Sigmoid colon (tissue), 7 donors: ENCODE data around the gene LONRF2. TPM values are rescaled to one million over a fixed set of nuclear protein-coding genes. Genes with fewer than 3 reads are reported as not detected.

Experiments used
- DNase-seq: peaks from one replicate; pipeline ENCODE4 v3.0.0-alpha.2; 2019
- H3K27ac ChIP-seq, 4 donors: fragments of 200-600 bp; sonication (generic); one replicate each; pipeline ENCODE4 v1.5.1; 2016 to 2019; ENCODE audit warnings: mild to moderate bottlenecking in 1 of 4
- H3K27me3 ChIP-seq, 3 donors: fragments of 200-600 bp; sonication (generic); one replicate each; pipeline ENCODE4 v1.5.1; 2019; ENCODE audit warnings: mild to moderate bottlenecking in 1 of 3
- H3K36me3 ChIP-seq, 4 donors: fragments of 200-600 bp; sonication (generic); one replicate each; pipeline ENCODE4 v1.5.1; 2016 to 2019
- H3K4me1 ChIP-seq, 4 donors: fragments of 200-600 bp; sonication (generic); one replicate each; pipeline ENCODE4 v1.5.1; 2017 to 2019
- H3K4me3 ChIP-seq, 4 donors: fragments of 200-600 bp; sonication (generic); one replicate each; pipeline ENCODE4 v1.5.1; 2017 to 2019; ENCODE audit warnings: mild to moderate bottlenecking in 2 of 4, moderate library complexity in 1 of 4
- H3K9me3 ChIP-seq, 4 donors: fragments of 200-600 bp in 3 of 4; sonication (generic) in 3 of 4; one replicate each; pipeline versions ENCODE4 v1.5.1 to v1.6.1; 2013 to 2019
- EP300 ChIP-seq, 4 donors: sonication (generic); formaldehyde crosslinking; IDR thresholded peaks; one replicate each; pipeline ENCODE4 v1.6.1; 2017; ENCODE audit warnings: antibody characterized with exemption in 4 of 4
- POLR2A ChIP-seq, 2 donors: fragments of 450-650 bp; IDR thresholded peaks; one replicate each; pipeline ENCODE4 v1.6.1; 2016; ENCODE audit warnings: antibody characterized with exemption in 2 of 2, mild to moderate bottlenecking in 2 of 2, moderate library complexity in 2 of 2
- POLR2AphosphoS5 ChIP-seq, 4 donors: sonication (generic); formaldehyde crosslinking; IDR thresholded peaks; one replicate each; pipeline ENCODE4 v1.6.1; 2017; ENCODE audit warnings: antibody characterized with exemption in 4 of 4
- WGBS, 2 donors: extraction: QIAGEN DNeasy Blood & Tissue Kit; methylation state at CpG; one replicate each; pipeline ENCODE4 v1.1.7; 2013; 5-methylcytosine and 5-hydroxymethylcytosine counted together
- intact Hi-C: fragments of 100-400 bp; cut with DNase I; formaldehyde crosslinking; loops from one replicate; pipeline ENCODE4 v1.15.1; 2023
- polyA plus RNA-seq, 3 donors: library from polyadenylated mRNA; stranded (reverse); fragments of 200-250 nt; gene quantifications; one replicate each; pipeline ENCODE4 v1.2.3, GENCODE V29; 2013
- total RNA-seq, 4 donors: library from RNA; depleted of rRNA; stranded (reverse); fragments of >200 nt; gene quantifications; one replicate each; pipeline ENCODE4 v1.1.0, GENCODE V29; 2016
- TF ChIP-seq, protein P1 (sequence below), 4 experiments: fragments of 450-650 bp in 3 of 4; fragments of 200-600 bp in 1 of 4; IDR thresholded peaks; one replicate each; pipeline ENCODE4 v1.5.1; 2016 to 2019; ENCODE audit warnings: antibody characterized with exemption in 4 of 4, mild to moderate bottlenecking in 3 of 4, moderate library complexity in 2 of 4
- donor health status: healthy with polysubstance abuse.
- donor health status: Bipolar disorder and iron deficiency.
- donor health status: healthy.

Gene LONRF2
- total and polyA plus RNA-seq, 7 donors, result under 0.01 to 25.8 (median 14.6) TPM

DNA sequence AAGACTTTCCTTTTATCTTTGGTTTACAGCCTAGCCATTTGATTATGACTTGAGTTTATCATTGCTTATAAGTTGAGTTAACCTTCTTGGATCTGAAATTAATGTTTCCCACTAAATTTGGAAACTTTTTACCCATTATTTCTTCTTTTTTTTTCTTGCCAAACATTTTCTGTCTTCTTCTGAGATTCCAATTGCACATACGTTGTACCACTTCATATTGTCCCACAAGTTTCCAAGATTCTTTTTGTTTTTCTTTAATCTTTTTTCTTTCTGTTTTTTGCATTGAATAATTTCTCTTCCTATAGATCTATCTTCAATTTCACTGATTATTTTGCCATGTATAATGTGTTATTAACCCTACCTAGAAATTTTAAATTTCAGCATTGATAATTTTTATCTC is 18.6 kb downstream of the LONRF2 start:
- Histone ChIP-seq H3K4me3 (no peak overlapping the region), H3K27me3 (no peaks in the 10 kb centered on the region), H3K36me3 (peaks cover 0 to 26% (median 3%) of the 10 kb centered on the region in 4 donors), H3K27ac (no peak overlapping the region), H3K4me1 (peaks cover 0 to 6% (median 3%) of the 10 kb centered on the region in 4 donors), H3K9me3 (no peaks in the 10 kb centered on the region)
- 87 to 89% methylated on average over 1 of the region's 1 CpG for WGBS, 2 donors
- DNase-seq, result no peak
- TF ChIP-seq POLR2A (IDR thresholded peaks at IDR 0.05) (no peak), EP300 (IDR thresholded peaks at IDR 0.05) (no peak), POLR2AphosphoS5 (IDR thresholded peaks at IDR 0.05) (no peak)
- TF ChIP-seq, protein P1, sequence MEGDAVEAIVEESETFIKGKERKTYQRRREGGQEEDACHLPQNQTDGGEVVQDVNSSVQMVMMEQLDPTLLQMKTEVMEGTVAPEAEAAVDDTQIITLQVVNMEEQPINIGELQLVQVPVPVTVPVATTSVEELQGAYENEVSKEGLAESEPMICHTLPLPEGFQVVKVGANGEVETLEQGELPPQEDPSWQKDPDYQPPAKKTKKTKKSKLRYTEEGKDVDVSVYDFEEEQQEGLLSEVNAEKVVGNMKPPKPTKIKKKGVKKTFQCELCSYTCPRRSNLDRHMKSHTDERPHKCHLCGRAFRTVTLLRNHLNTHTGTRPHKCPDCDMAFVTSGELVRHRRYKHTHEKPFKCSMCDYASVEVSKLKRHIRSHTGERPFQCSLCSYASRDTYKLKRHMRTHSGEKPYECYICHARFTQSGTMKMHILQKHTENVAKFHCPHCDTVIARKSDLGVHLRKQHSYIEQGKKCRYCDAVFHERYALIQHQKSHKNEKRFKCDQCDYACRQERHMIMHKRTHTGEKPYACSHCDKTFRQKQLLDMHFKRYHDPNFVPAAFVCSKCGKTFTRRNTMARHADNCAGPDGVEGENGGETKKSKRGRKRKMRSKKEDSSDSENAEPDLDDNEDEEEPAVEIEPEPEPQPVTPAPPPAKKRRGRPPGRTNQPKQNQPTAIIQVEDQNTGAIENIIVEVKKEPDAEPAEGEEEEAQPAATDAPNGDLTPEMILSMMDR (IDR thresholded peaks at IDR 0.05), result no peak
- intact Hi-C loops, result no loop called here

DNA sequence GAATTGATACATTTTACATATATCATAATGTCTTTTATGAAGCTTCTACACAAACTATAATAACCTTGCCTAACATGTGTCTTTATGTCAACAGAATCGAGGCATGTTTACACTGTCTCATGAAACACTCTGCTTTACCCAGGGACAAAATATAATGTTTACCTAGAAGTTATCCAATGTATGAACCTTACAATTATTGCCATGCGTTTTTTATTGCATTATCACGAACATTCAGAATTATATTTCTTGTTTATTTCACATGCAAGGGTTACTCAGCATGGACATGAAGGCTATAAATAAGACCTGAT is 19.8 kb downstream of the LONRF2 start:
- H3K4me1 ChIP-seq, result peaks cover 0 to 6% (median 3%) of the 10 kb centered on the region in 4 donors
- DNase-seq, result no peak
- intact Hi-C loops, result no loop called here
- no peaks in the 10 kb centered on the region for H3K27me3 ChIP-seq
- no peak overlapping the region for H3K4me3 ChIP-seq
- H3K27ac ChIP-seq, result no peak overlapping the region
- H3K36me3 ChIP-seq, result peaks cover 0 to 38% (median 5%) of the 10 kb centered on the region in 4 donors
- no peaks in the 10 kb centered on the region for H3K9me3 ChIP-seq
- WGBS, 2 donors, result 13 to 54% methylated on average over 3 of the region's 3 CpGs
- TF ChIP-seq EP300 (IDR thresholded peaks at IDR 0.05), result no peak
- no peak for TF ChIP-seq POLR2A (IDR thresholded peaks at IDR 0.05)
- TF ChIP-seq POLR2AphosphoS5 (IDR thresholded peaks at IDR 0.05), result no peak
- TF ChIP-seq, protein P1 (IDR thresholded peaks at IDR 0.05), result no peak

DNA sequence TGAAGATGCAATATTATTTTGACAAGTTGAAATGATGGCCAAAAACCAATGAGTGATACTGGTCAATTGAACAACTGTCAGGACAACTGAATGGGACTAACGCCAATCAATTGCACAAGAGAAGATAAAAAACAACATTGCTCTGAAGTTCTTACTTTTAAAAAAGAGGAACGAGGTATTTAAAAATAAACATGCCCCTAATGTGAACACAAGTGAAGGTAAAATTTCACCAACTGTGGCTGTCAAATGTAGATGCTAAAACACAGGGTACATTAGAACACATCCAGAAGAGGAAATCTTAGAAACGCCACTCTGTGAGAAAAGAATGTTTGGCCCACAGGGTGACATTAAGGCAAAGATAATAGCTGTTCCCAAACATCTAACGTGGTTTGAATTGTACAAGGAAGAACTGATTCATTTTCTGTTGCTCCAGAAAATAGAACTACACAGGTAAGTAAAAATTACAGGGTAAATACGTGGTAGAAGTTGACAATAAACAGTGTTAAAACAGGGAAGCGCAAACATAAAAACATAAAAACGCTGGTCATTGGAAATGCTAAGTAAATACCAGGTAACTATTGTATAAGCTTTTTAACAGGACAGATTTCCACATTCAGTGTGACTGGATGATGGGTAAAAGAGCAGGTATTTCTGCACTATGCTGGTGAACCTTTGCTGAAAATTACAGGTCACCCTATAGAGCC is 20.3 kb downstream of the LONRF2 start:
- Histone ChIP-seq H3K4me1 (peaks cover 0 to 6% (median 3%) of the 10 kb centered on the region in 4 donors), H3K9me3 (no peaks in the 10 kb centered on the region), H3K27ac (no peak overlapping the region), H3K27me3 (no peaks in the 10 kb centered on the region), H3K4me3 (no peak overlapping the region), H3K36me3 (peaks cover 0 to 43% (median 5%) of the 10 kb centered on the region in 4 donors)
- no peak for DNase-seq
- TF ChIP-seq POLR2A (IDR thresholded peaks at IDR 0.05) (no peak), EP300 (IDR thresholded peaks at IDR 0.05) (no peak), POLR2AphosphoS5 (IDR thresholded peaks at IDR 0.05) (no peak)
- TF ChIP-seq, protein P1 (IDR thresholded peaks at IDR 0.05), result no peak
- WGBS, 2 donors, result 38 to 70% methylated on average over 7 of the region's 7 CpGs
- intact Hi-C loops, result no loop called here

DNA sequence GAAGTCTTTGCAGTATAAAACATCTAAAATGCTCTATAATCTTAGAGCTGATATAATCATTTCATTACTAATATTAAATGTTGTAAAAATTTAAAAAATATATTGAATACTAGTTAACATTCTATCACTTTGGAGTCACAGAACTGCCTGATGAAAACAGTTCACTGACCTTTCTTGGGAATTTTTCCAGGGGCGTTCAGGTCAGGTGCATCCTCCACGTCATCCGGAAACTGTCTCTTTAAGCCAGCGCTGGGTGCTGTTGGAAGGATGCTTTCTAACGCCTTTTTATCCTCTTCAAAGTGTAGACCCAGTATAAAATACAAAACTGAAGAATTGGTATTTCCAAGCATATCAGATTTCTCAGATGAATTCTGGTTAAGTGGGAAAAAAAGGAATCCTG is 22.8 kb downstream of the LONRF2 start:
- no peaks in the 10 kb centered on the region for H3K9me3 ChIP-seq
- peaks cover 0 to 64% (median 5%) of the 10 kb centered on the region in 4 donors for H3K36me3 ChIP-seq
- no peak for DNase-seq
- no peaks in the 10 kb centered on the region for H3K27me3 ChIP-seq
- no peak overlapping the region for H3K27ac ChIP-seq
- 90 to 96% methylated on average over 5 of the region's 5 CpGs for WGBS, 2 donors
- no peaks in the 10 kb centered on the region for H3K4me1 ChIP-seq
- TF ChIP-seq, protein P1 (IDR thresholded peaks at IDR 0.05), result no peak
- TF ChIP-seq POLR2AphosphoS5 (IDR thresholded peaks at IDR 0.05) (no peak), EP300 (IDR thresholded peaks at IDR 0.05) (no peak), POLR2A (IDR thresholded peaks at IDR 0.05) (no peak)
- intact Hi-C loops, result no loop called here
- H3K4me3 ChIP-seq, result no peak overlapping the region

DNA sequence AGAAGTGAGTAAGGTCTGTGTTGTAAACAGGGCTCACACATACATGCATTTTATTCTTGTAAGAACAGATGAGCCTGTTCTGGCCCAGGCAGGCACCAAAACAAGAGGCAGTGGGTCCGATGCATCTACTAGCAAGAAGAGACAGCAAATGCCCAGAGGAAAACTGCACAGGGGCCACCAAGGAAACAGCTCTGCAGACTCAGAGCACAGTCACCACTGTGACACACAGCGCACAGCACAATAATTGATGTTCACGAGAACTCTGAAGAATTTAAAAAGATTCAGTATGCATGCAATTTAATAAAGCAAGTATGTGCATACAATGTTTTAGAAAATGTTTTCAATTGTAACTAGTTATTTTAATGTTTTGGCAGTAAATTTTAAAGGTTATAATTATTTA is 24.8 kb downstream of the LONRF2 start:
- H3K9me3 ChIP-seq, result no peaks in the 10 kb centered on the region
- H3K4me3 ChIP-seq, result no peak overlapping the region
- no peak overlapping the region for H3K27ac ChIP-seq
- intact Hi-C loops, result no loop called here
- no peak for TF ChIP-seq POLR2AphosphoS5 (IDR thresholded peaks at IDR 0.05)
- TF ChIP-seq EP300 (IDR thresholded peaks at IDR 0.05), result no peak
- TF ChIP-seq, protein P1 (IDR thresholded peaks at IDR 0.05), result no peak
- TF ChIP-seq POLR2A (IDR thresholded peaks at IDR 0.05), result no peak
- H3K36me3 ChIP-seq, result peaks cover 0 to 77% (median 5%) of the 10 kb centered on the region in 4 donors
- no peak for DNase-seq
- WGBS, 2 donors, result 92 to 97% methylated on average over 3 of the region's 3 CpGs
- H3K4me1 ChIP-seq, result peaks cover 0 to 11% (median 7%) of the 10 kb centered on the region in 4 donors
- H3K27me3 ChIP-seq, result no peaks in the 10 kb centered on the region
